Naive B cell (primary cell): ENCODE measurements around the gene ZBTB46. TPM values are rescaled to one million over a fixed set of nuclear protein-coding genes. Genes with fewer than 3 reads are reported as not detected.

ENCODE experiments used
- ATAC-seq, 2 donors: fragments of 150-1000 bp; cut with Tn5 transposase; 2 replicates each; pipeline ENCODE4 v1.10.0; 2021; ENCODE audit warnings: low read depth in 2 of 2, mild to moderate bottlenecking in 2 of 2, moderate library complexity in 2 of 2
- DNase-seq: peaks from one replicate; pipeline ENCODE4 v3.0.0; 2022
- H3K27ac Mint-ChIP-seq, 6 donors: one replicate each; pipeline ENCODE4 v1.8.0; 2020 to 2022; ENCODE audit warnings: mild to moderate bottlenecking in 6 of 6, mixed read lengths in 6 of 6, moderate library complexity in 5 of 6, inconsistent platforms in 2 of 6
- H3K27me3 Mint-ChIP-seq, 3 donors: one replicate each; pipeline ENCODE4 v1.8.0; 2021 to 2022; ENCODE audit warnings: mixed read lengths in 3 of 3, mild to moderate bottlenecking in 1 of 3
- H3K36me3 Mint-ChIP-seq, 2 donors: one replicate each; pipeline ENCODE4 v1.8.0; 2020 to 2022; ENCODE audit warnings: mixed read lengths in 2 of 2, inconsistent platforms in 1 of 2, mild to moderate bottlenecking in 1 of 2
- H3K4me1 Mint-ChIP-seq, 3 donors: one replicate each; pipeline ENCODE4 v1.8.0; 2020 to 2022; ENCODE audit warnings: mixed read lengths in 3 of 3, inconsistent platforms in 1 of 3, mild to moderate bottlenecking in 1 of 3, moderate library complexity in 1 of 3
- H3K4me3 Mint-ChIP-seq, 8 donors: one replicate each; pipeline ENCODE4 v1.8.0; 2020 to 2022; ENCODE audit warnings: mild to moderate bottlenecking in 8 of 8, mixed read lengths in 8 of 8, moderate library complexity in 8 of 8, inconsistent platforms in 2 of 8
- H3K9me3 Mint-ChIP-seq, 7 donors: one replicate each; pipeline ENCODE4 v1.8.0; 2020 to 2022; ENCODE audit warnings: mixed read lengths in 7 of 7, mild to moderate bottlenecking in 5 of 7, inconsistent platforms in 2 of 7, moderate library complexity in 1 of 7
- polyA plus RNA-seq, 6 donors: library from polyadenylated mRNA; unstranded; fragments of 300-500 nt; fragmentation: Illumina TruSeq; gene quantifications; one replicate each; pipeline ENCODE4 v1.2.3, GENCODE V29; 2021; ENCODE audit warnings: low read depth in 6 of 6

ZBTB46 gene
- polyA plus RNA-seq, 6 donors from 2014 or later = 0.15 TPM; not detected in 5

DNA sequence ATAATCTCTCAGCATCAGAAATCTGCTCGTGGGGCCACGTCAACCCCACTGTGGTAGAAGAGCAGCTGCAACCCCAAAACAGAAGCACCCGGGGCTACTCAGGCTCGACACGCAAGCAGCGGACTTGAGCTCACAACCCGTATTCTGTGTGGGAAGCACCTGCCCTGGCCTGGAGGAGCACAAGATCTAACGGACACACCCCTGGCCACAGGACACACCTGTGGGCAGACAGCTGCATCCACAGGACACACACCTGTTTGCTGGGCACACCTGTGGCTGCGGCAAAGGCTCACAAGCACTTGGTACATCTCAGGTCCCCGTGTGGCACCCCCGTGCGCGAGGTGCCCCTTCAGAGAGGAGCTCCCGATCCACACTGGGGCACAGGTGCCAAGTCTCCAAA lies 36.5 kb downstream of the ZBTB46 start:
- Mint-ChIP-seq H3K27ac (no peak overlapping the region), H3K4me3 (no peak overlapping the region), H3K27me3 (peaks cover 0 to 6% (median 5%) of the 10 kb centered on the region in 3 donors), H3K4me1 (peaks cover 0 to 7% (median 4%) of the 10 kb centered on the region in 3 donors), H3K36me3 (no peaks in the 10 kb centered on the region), H3K9me3 (peaks cover 0 to 1% (median 0%) of the 10 kb centered on the region in 7 donors)
- DNase-seq = no peak
- ATAC-seq = peak; percentile 25 to 53

DNA sequence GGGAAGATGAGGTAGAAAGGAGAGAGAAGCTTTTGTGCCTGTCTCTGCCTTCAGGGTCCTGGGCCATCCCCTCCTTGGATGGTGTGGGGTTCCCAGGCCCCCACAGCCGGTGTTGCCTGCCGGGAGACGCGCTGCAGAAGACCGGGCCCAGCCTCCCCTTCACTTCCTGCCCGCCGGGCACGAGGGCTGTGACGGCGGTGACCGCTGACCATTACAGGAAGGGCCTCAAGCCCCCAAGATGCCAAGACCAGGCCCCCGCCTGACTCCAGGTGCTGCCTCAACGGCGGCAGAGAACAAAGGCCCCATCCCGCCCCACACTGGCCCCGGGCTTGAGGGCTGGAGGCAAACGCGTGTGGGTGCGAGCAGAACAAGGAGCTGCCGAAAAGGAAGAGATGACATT lies 38.2 kb downstream of the ZBTB46 start:
- H3K27me3 Mint-ChIP-seq = peaks cover 0 to 6% (median 5%) of the 10 kb centered on the region in 3 donors
- ATAC-seq (no peak), DNase-seq (no peak)
- no peak overlapping the region for H3K27ac Mint-ChIP-seq
- H3K9me3 Mint-ChIP-seq = peaks cover 0 to 1% (median 0%) of the 10 kb centered on the region in 7 donors
- no peaks in the 10 kb centered on the region for H3K36me3 Mint-ChIP-seq
- peaks cover 0 to 7% (median 4%) of the 10 kb centered on the region in 3 donors for H3K4me1 Mint-ChIP-seq
- no peak overlapping the region for H3K4me3 Mint-ChIP-seq

GRCh38 chr20:63791497-63792156 lies 39.4 kb downstream of the ZBTB46 start:
- Mint-ChIP-seq H3K9me3 (peaks cover 0 to 1% (median 0%) of the 10 kb centered on the region in 7 donors), H3K4me3 (no peak overlapping the region), H3K4me1 (peaks cover 0 to 7% (median 4%) of the 10 kb centered on the region in 3 donors), H3K27ac (no peak overlapping the region), H3K27me3 (peaks cover 0 to 6% (median 5%) of the 10 kb centered on the region in 3 donors), H3K36me3 (no peaks in the 10 kb centered on the region)
- DNase-seq (no peak), ATAC-seq (no peak)

GRCh38 chr20:63790572-63791168 lies 40.4 kb downstream of the ZBTB46 start:
- DNase-seq = no peak
- H3K4me1 Mint-ChIP-seq = peaks cover 0 to 9% (median under 1%) of the 10 kb centered on the region in 3 donors
- H3K27ac Mint-ChIP-seq = no peak overlapping the region
- no peak overlapping the region for H3K4me3 Mint-ChIP-seq
- no peaks in the 10 kb centered on the region for H3K9me3 Mint-ChIP-seq
- no peaks in the 10 kb centered on the region for H3K36me3 Mint-ChIP-seq
- no peak for ATAC-seq
- H3K27me3 Mint-ChIP-seq = peaks cover 0 to 5% (median 3%) of the 10 kb centered on the region in 3 donors

GRCh38 chr20:63789836-63790571 lies 41.1 kb downstream of the ZBTB46 start:
- Mint-ChIP-seq H3K9me3 (no peaks in the 10 kb centered on the region), H3K27me3 (peaks cover 0 to 5% (median under 1%) of the 10 kb centered on the region in 3 donors), H3K36me3 (no peaks in the 10 kb centered on the region), H3K4me1 (peaks cover 0 to 9% (median 0%) of the 10 kb centered on the region in 3 donors), H3K27ac (no peak overlapping the region), H3K4me3 (no peak overlapping the region)
- ATAC-seq = no peak
- DNase-seq = no peak

DNA sequence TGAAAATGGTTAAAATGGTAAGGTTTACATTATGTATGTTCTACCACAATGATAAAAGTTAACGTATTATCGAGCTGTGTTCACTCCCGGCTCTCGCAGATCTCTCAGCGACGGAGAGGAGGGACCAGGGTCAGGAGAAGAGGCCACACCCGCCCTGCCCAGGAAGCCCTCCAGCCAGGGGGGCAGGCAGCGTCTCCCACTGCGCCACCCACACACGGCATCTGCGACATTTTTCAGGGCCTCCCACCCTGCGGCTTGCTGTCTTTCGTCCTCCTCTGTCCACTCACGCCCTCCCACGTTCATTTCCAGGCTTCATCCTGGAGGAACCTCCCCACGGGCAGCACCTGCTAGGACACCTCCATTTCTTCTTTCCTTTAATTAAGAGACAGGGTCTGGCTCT lies 43.3 kb downstream of the ZBTB46 start:
- H3K4me1 Mint-ChIP-seq = peaks cover 0 to 6% (median 0%) of the 10 kb centered on the region in 3 donors
- no peak overlapping the region for H3K27ac Mint-ChIP-seq
- H3K36me3 Mint-ChIP-seq = no peaks in the 10 kb centered on the region
- no peak overlapping the region for H3K4me3 Mint-ChIP-seq
- DNase-seq = no peak
- H3K27me3 Mint-ChIP-seq = peaks cover 0 to 5% (median 0%) of the 10 kb centered on the region in 3 donors
- ATAC-seq = no peak
- H3K9me3 Mint-ChIP-seq = no peaks in the 10 kb centered on the region

GRCh38 chr20:63787302-63787701 lies 43.8 kb downstream of the ZBTB46 start:
- Mint-ChIP-seq H3K27ac (peak overlapping the region in 2 of 6 donors; percentile 56 to 77), H3K36me3 (no peaks in the 10 kb centered on the region), H3K4me3 (no peak overlapping the region), H3K4me1 (peaks cover 0 to 6% (median 0%) of the 10 kb centered on the region in 3 donors), H3K27me3 (peaks cover 0 to 5% (median 0%) of the 10 kb centered on the region in 3 donors), H3K9me3 (no peaks in the 10 kb centered on the region)
- DNase-seq (no peak), ATAC-seq (no peak)

- H3K27me3 Mint-ChIP-seq = no peaks in the 10 kb centered on the region
- no peak for ATAC-seq
- DNase-seq = no peak
- peaks cover 0 to 6% (median 0%) of the 10 kb centered on the region in 3 donors for H3K4me1 Mint-ChIP-seq
- H3K27ac Mint-ChIP-seq = peak overlapping the region in 2 of 6 donors; percentile 34 to 42
- no peaks in the 10 kb centered on the region for H3K36me3 Mint-ChIP-seq
- no peaks in the 10 kb centered on the region for H3K9me3 Mint-ChIP-seq
- no peak overlapping the region for H3K4me3 Mint-ChIP-seq
Measured at GRCh38 chr20:63785691-63786131, 45.4 kb downstream of the ZBTB46 start.

GRCh38 chr20:63783970-63784369 lies 47.1 kb downstream of the ZBTB46 start:
- Mint-ChIP-seq H3K4me1 (peaks cover 0 to 6% (median 0%) of the 10 kb centered on the region in 3 donors), H3K36me3 (no peaks in the 10 kb centered on the region), H3K4me3 (no peak overlapping the region), H3K9me3 (no peaks in the 10 kb centered on the region), H3K27me3 (no peaks in the 10 kb centered on the region), H3K27ac (peak overlapping the region in 1 of 6 donors; percentile 45)
- ATAC-seq (no peak), DNase-seq (no peak)

DNA sequence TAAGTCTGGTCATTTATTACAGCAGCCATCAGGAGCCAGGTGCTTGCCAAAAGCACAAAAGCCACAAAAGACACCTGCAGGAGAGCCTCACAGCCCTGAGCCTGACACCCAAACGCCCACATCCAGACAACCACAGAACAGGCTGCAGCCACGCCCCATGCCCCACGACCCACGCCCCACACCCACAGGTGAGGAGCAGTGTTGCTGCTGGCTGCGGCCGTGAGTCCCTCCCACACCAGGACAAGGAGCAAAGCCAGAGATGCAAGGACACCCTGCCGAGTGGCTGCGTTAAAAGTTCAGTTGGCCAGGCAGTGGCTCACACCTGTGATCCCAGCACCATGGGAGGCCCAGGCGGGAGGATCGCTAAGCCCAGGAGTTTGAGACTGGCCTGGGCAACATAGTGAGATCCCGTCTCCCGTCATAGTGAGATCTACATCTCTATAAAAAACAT lies 48.5 kb downstream of the ZBTB46 start:
- no peaks in the 10 kb centered on the region for H3K36me3 Mint-ChIP-seq

GRCh38 chr20:63782051-63782471 lies 49.0 kb downstream of the ZBTB46 start:
- peak overlapping the region in 1 of 6 donors; percentile 54 for H3K27ac Mint-ChIP-seq

More for the DNA sequence above, 48.5 kb downstream of the ZBTB46 start:
- ATAC-seq (no peak), DNase-seq (no peak)
- Mint-ChIP-seq H3K27me3 (no peaks in the 10 kb centered on the region), H3K4me1 (peaks cover 0 to 6% (median 0%) of the 10 kb centered on the region in 3 donors), H3K27ac (no peak overlapping the region), H3K4me3 (no peak overlapping the region), H3K9me3 (no peaks in the 10 kb centered on the region)

GRCh38 chr20:63781181-63781580 lies 49.9 kb downstream of the ZBTB46 start:
- DNase-seq (no peak), ATAC-seq (no peak)
- H3K27me3 Mint-ChIP-seq = no peaks in the 10 kb centered on the region
- no peak overlapping the region for H3K4me3 Mint-ChIP-seq
- no peaks in the 10 kb centered on the region for H3K9me3 Mint-ChIP-seq
- peak overlapping the region in 2 of 6 donors; percentile 79 to 89 for H3K27ac Mint-ChIP-seq
- H3K4me1 Mint-ChIP-seq = peaks cover 0 to 1% (median 0%) of the 10 kb centered on the region in 3 donors
- H3K36me3 Mint-ChIP-seq = no peaks in the 10 kb centered on the region

More at GRCh38 chr20:63782051-63782471, 49.0 kb downstream of the ZBTB46 start:
- Mint-ChIP-seq H3K27me3 (no peaks in the 10 kb centered on the region), H3K4me3 (no peak overlapping the region), H3K36me3 (no peaks in the 10 kb centered on the region), H3K4me1 (peaks cover 0 to 6% (median 0%) of the 10 kb centered on the region in 3 donors), H3K9me3 (no peaks in the 10 kb centered on the region)
- no peak for DNase-seq
- ATAC-seq = peak in 1 of 2 donors; percentile 55

- Mint-ChIP-seq H3K27ac (peak overlapping the region in 1 of 6 donors; percentile 12), H3K27me3 (no peaks in the 10 kb centered on the region), H3K4me3 (no peak overlapping the region), H3K9me3 (no peaks in the 10 kb centered on the region), H3K4me1 (peaks cover 0 to 2% (median 0%) of the 10 kb centered on the region in 3 donors), H3K36me3 (no peaks in the 10 kb centered on the region)
- no peak for DNase-seq
- no peak for ATAC-seq
Measured at GRCh38 chr20:63778857-63779256, 52.2 kb downstream of the ZBTB46 start.
